ENCODE measurements around the gene ACSF3.
"Not testable (repeated sequence)": the region's sequence is repeated elsewhere in the genome, so short reads cannot be mapped to it uniquely, and the experiment has no call there.

ACSF3 gene

DNA sequence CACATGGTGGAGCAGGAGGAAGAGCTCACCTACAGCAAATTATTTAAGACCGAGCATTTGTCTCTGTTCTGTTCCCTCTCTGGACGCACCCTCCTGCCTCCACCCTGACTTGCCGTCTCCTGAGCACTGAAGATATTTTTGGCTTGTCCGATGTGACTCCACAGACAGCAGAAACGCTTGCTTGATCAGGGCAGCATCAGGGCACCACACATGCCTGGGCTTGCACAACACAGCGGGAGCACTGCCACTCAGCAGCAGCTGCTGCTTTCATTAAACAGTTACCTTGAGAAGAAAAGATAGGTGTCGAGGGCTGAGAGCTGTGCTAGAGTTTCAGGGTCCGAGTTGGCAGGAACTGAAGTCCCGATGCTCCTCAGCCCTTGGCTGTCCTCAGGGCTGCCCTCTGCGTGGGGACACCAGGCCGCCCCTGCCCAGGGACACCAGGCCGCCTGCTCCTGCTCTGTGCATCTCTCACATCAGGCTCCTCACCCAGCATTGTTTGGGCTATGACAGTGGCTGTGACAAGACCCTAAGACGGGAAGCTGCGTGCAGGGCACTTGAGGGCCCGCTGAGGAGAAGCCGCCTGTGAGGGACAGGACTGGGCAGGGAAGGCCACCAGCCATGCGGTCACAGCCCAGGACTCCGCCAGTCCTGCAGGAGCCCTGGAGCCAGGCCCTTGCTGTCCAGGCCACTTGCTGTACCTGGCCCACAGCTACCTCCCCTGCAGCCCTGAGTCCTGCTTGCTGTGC is 56.6 kb downstream of the ACSF3 start:
- DNase-seq, result no peak

GRCh38 chr16:89150981-89151380 is 57.3 kb downstream of the ACSF3 start:
- DNase-seq, result no peak

- DNase-seq, result no peak
These were observed 59.4 kb downstream of the ACSF3 start for GRCh38 chr16:89152831-89153700.

DNA sequence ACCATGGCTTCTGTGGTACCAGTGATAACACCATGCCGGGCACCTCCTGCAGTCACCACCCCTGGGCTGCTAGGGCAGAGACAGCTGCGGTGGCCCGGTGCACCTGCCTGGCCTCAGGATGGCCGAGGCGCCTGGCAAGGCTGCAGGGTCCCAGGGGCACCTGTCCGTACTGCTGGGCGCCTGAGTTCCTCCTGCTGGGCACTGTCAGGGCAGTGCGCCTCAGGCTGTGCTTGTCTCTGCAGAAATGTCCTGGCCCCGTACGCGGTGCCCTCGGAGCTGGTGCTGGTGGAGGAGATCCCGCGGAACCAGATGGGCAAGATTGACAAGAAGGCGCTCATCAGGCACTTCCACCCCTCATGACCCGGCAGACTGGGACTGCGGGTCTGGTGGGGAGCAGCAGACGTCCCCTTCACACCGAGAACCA is 60.2 kb downstream of the ACSF3 start:
- DNase-seq, result no peak

GRCh38 chr16:89154390-89155183 is 60.9 kb downstream of the ACSF3 start:
- DNase-seq, result no peak

- DNase-seq, result no peak
These were observed 61.6 kb downstream of the ACSF3 start for GRCh38 chr16:89155184-89155679.

GRCh38 chr16:89155851-89156739 is 62.4 kb downstream of the ACSF3 start:
- no peak for DNase-seq

- DNase-seq, result no peak
These were observed 63.3 kb downstream of the ACSF3 start for GRCh38 chr16:89156740-89157645.

DNA sequence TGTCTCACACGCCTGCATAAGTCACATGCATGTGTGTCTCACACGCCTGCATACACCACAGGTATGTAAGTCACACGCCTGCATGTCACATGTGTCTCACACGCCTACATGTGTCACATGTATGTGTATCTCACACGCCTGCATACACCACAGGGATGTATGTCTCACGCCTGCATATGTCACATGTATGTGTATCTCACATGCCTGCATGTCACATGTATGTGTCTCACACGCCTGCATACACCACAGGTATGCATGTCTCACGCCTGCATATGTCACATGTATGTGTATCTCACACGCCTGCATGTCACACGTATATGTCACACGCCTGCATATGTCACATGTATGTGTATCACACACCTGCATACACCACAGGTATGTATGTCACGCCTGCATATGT is 64.1 kb downstream of the ACSF3 start:
- DNase-seq, result no peak

- no peak for DNase-seq
These were observed 65.6 kb downstream of the ACSF3 start for GRCh38 chr16:89159066-89159849.

DNA sequence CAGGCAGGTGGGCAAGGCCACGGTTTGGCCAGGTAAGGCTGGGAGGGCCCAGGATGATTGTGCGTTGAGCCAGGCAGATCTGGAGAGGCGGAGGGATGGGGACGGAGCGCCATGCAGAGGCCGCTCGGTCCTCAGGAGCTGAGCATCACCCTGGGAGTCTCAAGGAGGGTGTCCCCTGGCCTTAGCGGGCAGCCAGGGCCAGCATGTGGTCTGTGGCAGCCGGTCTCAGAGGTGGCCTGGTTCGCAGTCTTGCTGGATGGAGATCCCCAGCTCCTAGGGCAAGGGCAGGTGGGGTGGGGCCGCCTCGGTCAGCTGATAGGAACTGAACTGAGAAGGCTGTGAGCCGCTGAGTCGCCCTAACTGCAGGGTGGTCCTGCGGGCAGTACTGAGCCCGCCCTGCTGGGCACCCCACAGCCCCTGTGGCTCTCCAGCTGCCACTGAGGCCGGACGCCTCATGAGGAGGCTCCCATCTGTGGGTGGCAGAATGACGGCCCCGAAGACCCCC is 66.2 kb downstream of the ACSF3 start:
- no peak for DNase-seq

GRCh38 chr16:89160977-89161701 is 67.5 kb downstream of the ACSF3 start:
- no peak for DNase-seq

DNA sequence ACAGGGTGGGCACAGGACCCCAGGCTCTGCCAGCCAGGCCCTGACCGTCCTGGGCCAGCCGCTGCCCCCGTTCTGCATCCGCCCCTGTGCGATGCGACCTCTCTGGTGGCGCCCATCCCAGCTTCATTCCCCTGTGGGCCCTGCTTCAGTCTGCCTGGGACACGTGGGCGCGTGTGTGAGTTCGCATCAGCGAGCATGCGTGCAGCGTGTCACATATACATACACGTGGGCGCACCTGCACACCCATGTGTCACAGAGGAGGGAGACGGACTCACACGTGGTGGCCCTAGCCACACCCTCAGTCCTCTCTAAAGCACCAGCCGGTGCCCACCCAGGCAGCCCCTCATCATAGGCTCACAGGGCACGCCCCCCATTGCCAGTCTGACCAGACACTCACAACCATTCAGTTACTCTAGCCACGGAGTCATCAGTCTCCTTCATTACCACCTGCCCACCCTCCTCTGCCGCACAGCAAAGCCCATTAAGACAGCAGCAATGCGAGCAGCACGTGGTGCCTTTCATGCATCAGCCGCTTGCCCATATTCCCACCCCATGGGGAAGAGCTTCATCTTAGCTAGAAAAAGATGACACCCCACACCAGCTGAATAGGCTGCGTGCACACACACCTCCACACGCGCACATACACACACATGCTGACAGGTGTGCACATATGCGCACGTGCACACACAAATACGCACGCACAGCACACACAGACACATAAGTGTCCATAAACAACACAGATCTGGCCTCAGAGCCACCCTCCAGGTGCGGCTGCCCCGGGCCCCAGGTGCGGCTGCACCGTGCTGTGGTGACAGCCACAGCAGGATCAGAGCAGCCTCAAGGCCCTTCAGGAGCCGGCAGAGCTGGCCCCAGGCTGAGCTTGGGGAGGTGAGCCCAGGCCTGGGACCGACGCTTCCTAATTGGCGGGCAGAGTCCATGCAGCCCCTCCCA is 68.4 kb downstream of the ACSF3 start:
- no peak for DNase-seq

DNA sequence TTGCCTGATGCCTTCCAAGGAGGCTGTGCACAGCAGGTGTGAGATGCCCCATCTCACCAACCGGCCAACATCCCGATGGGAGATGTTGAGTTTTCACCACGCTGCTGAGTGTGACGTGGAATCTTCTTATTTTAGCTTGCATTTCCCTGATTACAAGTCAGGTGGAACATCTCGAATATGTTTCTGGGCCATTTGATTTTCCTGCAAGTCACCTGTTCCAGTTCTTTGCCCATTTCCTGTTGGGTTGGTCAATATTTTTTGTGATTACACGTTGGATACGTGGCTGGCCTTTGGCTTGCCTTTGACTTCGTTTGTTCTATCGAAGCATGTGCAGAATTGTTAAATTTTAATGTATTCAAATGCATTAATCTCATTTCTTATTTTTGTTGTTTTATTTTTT is 69.6 kb downstream of the ACSF3 start:
- DNase-seq, result no peak

DNA sequence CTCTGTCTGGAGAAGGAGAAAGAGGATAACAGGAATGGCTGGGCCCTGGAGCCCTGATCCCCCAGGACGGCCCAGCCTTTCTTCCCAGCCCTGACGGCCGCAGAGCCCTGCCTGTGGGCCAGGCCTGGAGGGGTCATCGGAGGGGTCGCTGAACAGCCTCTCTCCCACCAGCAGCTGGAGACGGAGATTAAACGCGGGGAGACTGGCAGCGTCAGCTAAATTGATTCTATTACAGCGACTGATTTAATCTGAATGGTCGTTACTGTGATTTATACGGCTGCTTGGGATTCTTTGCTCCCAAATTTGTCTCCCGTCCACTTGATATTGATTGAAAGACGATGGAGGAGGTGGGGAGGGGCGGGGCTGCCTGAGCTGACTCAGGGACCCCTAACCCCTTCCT is 70.8 kb downstream of the ACSF3 start:
- DNase-seq, result no peak

DNA sequence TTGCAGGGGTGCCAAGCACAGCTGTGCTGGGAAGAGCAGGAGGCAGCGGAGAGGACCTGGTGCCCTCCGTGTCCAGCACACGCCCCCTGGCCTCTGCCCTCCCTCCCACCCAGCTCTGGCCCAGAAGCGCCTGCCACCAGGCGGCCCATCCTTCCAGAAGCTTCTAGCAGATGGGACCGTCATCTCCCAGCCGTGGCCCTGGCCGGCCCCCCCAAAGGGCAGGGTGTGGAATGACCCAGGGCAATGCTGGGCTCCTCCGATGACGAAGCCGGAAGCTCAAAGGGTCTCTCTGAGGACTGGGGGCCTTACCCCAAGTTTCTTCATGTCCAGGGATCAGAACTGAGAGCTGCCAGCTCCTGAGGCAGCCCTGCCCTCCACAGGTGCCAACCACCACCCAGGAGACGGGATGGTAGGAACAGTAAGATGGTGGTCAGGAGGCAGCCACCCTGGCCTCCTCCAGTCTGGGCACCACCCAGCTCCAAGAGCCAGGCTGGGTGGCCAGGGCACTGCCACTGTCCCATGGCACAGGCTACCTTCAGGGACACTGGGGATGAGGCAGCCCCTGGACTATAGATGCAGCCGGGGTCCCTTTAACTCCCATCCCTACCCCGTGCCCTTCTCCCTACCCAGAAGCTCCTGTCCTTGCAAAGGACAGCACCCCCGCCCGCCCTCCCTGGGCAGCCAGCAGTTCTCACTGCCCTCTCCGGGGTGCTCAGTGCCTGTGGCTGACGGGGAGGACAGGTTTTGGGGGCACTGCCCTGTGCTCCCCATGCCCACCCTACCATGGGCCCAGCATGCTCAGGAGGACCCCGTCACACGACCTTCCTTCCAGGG is 71.4 kb downstream of the ACSF3 start:
- no peak for DNase-seq

- not testable (repeated sequence) for DNase-seq
These were observed 72.0 kb downstream of the ACSF3 start for GRCh38 chr16:89165681-89165979.
